GM21528 (cell line): ENCODE measurements around the gene OR11H12.
"Not testable (repeated sequence)": the region's sequence is repeated elsewhere in the genome, so short reads cannot be mapped to it uniquely, and the experiment has no call there.

Experiments
- ATAC-seq: cut with Tn5 transposase; IDR thresholded peaks from one replicate; pipeline ENCODE4 v1.9.1; 2021; ENCODE audit warnings: mild to moderate bottlenecking, moderate library complexity; ENCODE audit not compliant: unreplicated experiment, low FRiP score

The OR11H12 gene, protein sequence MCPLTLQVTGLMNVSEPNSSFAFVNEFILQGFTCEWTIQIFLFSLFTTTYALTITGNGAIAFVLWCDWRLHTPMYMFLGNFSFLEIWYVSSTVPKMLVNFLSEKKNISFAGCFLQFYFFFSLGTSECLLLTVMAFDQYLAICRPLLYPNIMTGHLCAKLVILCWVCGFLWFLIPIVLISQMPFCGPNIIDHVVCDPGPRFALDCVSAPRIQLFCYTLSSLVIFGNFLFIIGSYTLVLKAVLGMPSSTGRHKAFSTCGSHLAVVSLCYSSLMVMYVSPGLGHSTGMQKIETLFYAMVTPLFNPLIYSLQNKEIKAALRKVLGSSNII

DNA sequence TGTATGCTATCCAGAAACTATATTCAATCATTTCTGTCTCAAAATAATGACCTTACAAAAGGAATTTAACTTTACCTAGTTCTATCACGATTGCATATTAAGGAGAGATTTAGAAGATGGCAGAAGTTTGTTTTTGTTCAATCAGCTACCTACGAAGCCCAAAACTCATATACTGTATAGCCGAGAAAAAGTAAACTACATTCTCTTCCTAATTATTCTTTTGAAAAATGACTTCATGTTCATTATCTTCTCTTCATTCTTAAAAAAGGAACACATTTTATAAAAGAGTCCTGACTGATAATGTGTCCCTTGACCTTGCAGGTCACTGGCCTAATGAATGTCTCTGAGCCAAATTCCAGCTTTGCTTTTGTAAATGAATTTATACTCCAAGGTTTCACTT is at the start of gene OR11H12:
Gene OR11H12, plus strand, starts transcription at position 301 of the 400 bp plus-strand sequence. Its CDS starts 0 bp downstream, at position 301.
- not testable (repeated sequence) for ATAC-seq

DNA sequence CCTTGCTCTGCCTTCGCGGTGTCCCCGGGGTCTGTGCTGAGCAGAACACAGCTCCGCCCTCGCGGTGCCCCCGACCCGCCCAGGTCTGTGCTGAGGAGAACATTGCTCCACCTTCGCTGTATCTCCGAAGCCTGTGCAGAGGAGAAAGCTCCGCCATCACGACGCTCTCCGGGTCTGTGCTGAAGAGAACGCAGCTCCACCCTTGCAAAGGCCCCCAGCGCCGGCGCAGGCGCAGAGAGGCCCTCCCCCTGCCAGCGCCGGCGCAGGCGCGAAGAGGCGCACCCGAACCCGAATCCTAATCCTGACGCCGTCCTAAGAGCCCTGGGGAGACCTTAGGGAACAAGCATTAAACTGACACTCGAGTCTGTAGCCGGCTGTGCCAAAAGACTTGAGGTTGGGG is 18.0 kb upstream of the OR11H12 start:
- ATAC-seq, result not testable (repeated sequence)

DNA sequence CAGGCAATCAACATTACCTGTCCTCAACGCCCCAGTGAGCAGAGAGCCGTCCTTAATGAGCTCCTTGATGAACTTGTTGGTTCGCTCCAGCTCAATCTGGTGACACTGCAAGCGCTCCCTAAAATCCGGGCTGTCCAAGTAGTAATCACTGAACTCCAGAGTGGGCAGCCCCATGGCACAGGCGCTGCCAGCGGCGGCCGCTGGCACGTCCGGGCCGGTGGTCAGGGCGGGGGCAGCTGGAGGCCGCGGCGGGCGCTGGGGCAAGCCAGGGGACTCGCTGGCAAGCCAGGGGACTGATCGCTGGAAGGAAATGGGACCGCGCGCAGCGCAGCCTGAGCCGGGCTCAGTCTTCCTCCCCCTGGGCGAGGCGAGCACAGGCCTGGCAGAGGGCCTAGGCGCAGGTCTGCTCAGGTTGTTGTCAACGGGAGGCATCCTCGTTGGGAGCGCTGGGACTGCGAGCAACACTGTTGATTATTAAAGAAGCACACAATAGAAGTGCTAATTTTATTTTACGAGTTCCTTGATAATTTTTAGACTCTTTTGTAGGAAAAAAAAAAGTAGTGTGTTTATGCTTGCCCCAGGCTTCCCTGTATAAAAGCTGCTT is 25.8 kb downstream of the OR11H12 start:
- ATAC-seq, result not testable (repeated sequence)

DNA sequence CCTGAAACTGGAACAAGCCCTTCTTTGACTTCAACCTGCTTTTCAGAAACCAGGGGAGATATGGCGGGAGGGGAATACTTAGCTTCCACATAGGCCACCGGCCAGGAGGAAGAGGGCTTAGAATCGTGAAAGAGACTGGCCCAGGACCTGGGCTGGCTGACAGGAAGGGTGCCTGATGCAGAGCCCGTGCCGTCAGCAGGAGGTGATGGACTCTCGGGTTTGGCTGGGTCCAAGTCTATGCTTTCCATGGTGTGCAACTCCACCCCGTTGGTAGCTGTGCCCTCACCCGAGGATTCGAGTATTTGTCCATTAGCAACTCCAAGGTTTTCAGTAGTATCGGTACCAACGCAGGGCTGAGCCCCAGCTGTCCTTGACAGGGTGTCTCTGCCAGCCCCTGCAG is 35.1 kb downstream of the OR11H12 start:
- not testable (repeated sequence) for ATAC-seq

DNA sequence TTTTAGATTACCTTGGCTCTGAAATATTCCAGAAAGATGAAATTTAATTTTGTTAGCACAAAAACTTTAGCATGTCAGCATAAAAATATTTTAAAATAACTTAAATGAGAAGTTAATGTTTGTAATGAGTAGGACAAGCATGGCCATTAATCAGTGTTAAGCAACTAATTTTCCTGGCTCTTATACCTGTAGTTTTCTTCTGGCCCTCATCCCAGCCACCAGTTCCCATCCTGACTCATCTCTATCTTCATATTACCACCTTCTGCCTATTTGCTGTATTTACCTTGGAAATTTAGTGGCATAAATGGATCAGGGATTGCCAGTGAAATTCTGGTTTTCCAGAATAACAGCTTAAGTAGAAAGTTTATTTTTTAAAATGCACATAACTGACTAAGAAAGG is 37.1 kb downstream of the OR11H12 start:
- ATAC-seq, result not testable (repeated sequence)

DNA sequence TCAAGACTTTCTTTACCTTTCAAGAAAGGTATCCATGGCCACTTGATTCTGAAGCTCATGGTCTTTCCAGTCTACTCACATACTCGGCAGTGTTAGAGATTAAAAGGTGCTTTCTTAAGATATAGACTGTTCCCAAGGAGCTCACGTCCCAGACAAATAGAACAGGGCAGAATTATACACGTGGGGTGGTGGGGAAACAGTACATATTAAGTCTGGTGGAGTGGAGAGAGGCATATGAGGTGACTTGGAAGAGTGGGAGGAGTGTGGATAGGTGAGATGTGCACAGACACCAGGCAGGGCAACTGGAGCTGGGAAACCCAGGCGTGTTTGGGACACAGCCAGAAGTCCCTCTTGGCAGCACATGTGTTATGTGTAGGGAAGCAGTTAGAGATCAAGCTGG is 37.9 kb downstream of the OR11H12 start:
- not testable (repeated sequence) for ATAC-seq

DNA sequence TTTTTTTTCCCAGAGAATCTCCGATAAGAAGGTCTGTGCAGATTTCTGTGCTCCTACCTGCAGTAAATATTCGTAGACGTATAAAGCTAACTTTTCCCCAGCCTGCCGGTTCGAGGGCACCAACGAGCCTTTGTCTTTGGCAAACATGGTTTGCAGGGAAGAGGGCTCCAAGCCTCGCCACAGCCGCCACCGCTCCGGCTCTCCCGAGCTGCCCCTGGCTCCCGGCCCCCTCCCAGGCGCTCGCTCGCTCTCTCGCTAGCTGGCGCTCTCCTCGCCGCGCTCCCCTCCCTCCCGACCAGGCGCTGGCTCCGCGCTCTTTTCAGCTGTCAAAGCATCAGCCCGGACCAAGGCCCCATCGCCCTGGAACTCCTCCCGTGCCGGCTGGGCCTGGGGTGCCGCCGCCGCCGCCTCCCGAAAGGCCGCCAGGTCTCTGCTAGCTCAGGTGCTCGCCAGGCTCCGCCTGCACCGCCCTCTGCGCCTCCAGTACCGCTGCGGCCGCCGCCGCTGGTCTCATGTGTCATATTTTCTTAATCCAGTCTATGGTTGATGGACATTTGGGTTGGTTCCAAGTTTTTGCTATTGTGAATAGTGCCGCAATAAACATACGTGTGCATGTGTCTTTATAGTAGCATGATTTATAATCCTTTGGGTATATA is 45.3 kb downstream of the OR11H12 start:
- not testable (repeated sequence) for ATAC-seq
